Suprapubic skin (tissue), 4 donors: ENCODE data around the gene FTSJ1.

Source experiments
- CTCF ChIP-seq, 2 donors: fragments of 200-600 bp in 1 of 2; fragments of 450-650 bp in 1 of 2; sonication (generic) in 1 of 2; IDR thresholded peaks; one replicate each; pipeline ENCODE4 v1.5.1; 2016 to 2019; ENCODE audit warnings: antibody characterized with exemption in 2 of 2, mild to moderate bottlenecking in 1 of 2, moderate library complexity in 1 of 2
- EP300 ChIP-seq: sonication (generic); formaldehyde crosslinking; IDR thresholded peaks from one replicate; pipeline ENCODE4 v1.6.1; 2017; ENCODE audit warnings: antibody characterized with exemption
- POLR2A ChIP-seq, 2 donors: fragments of 450-650 bp; IDR thresholded peaks; one replicate each; pipeline ENCODE4 v1.6.1; 2017; ENCODE audit warnings: antibody characterized with exemption in 2 of 2, mild to moderate bottlenecking in 2 of 2, moderate library complexity in 2 of 2
- POLR2AphosphoS5 ChIP-seq, 3 donors: sonication (generic); formaldehyde crosslinking; IDR thresholded peaks; one replicate each; pipeline ENCODE4 v1.6.1; 2017; ENCODE audit warnings: antibody characterized with exemption in 3 of 3

- no peak for TF ChIP-seq CTCF (IDR thresholded peaks at IDR 0.05)
- no peak for TF ChIP-seq EP300
- no peak for TF ChIP-seq POLR2AphosphoS5 (IDR thresholded peaks at IDR 0.05)
- TF ChIP-seq POLR2A (IDR thresholded peaks at IDR 0.05): no peak
Measured at GRCh38 chrX:48509245-48509590, 33.2 kb downstream of the FTSJ1 start.
